Pancreas (tissue), 10 donors: ENCODE data around the gene PNO1. TPM values are rescaled to one million over a fixed set of nuclear protein-coding genes. Genes with fewer than 3 reads are reported as not detected.

Experiments used
- ATAC-seq, 4 donors: fragments of 200-7000 bp; cut with Tn5 transposase; one replicate each; pipeline versions ENCODE4 v1.8.0 to v1.9.1; 2020; ENCODE audit warnings: mild to moderate bottlenecking in 4 of 4, moderate library complexity in 4 of 4
- DNase-seq, 6 donors: peaks; one replicate each; pipeline ENCODE4 v3.0.0-alpha.2; 2020
- FAIRE-seq: peaks from 2 replicates; lab custom pipeline; 2012; peaks lifted over from hg19 to GRCh38; lab: Jason Lieb, UNC
- H3K27ac ChIP-seq, 4 donors: fragments of 200-600 bp; sonication (generic); 1 replicate in 3 of 4; 2 replicates in 1 of 4; pipeline versions ENCODE4 v1.5.0 to v1.8.0; 2020
- H3K27me3 ChIP-seq, 4 donors: fragments of 200-600 bp; one replicate each; pipeline ENCODE4 v1.8.0; 2021
- H3K36me3 ChIP-seq, 3 donors: fragments of 200-600 bp; sonication (generic) in 1 of 3; one replicate each; pipeline versions ENCODE4 v1.5.0 to v1.8.0; 2020 to 2021
- H3K4me1 ChIP-seq, 3 donors: fragments of 200-600 bp; one replicate each; pipeline ENCODE4 v1.8.0; 2021
- H3K4me3 ChIP-seq, 4 donors: fragments of 200-600 bp; sonication (generic) in 2 of 4; one replicate each; pipeline versions ENCODE4 v1.5.0 to v1.8.0; 2020 to 2021
- H3K9me3 ChIP-seq, 4 donors: fragments of 200-600 bp; one replicate each; pipeline ENCODE4 v1.8.0; 2021
- CTCF ChIP-seq, 4 donors: fragments of 200-600 bp; sonication (generic) in 3 of 4; IDR thresholded peaks; one replicate each; pipeline versions ENCODE4 v1.5.0 to v1.8.0; 2021; ENCODE audit warnings: antibody characterized with exemption in 4 of 4
- WGBS, 2 donors: extraction: QIAGEN DNeasy Blood & Tissue Kit; methylation state at CpG; one replicate each; pipeline ENCODE4 v1.1.7; 2013; 5-methylcytosine and 5-hydroxymethylcytosine counted together
- intact Hi-C, 3 donors: fragments of 100-400 bp; cut with DNase I; formaldehyde crosslinking; loops; one replicate each; pipeline versions ENCODE4 v1.11.1 to v1.14.2; 2022
- polyA plus RNA-seq, 2 donors: library from polyadenylated mRNA; stranded (reverse); fragments of 200-250 nt; gene quantifications; one replicate each; pipeline ENCODE4 v1.2.3, GENCODE V29; 2013
- total RNA-seq, 6 donors: library from RNA; stranded (reverse); fragmentation: NEBNext Ultra II Directional in 4 of 6; extraction: Animal tissue kit (Norgen Biotek cat#: 25700) in 4 of 6; gene quantifications; one replicate each; pipeline versions ENCODE4 v1.2.1 to v1.2.4, GENCODE V29; 2021 to 2023
- donor health status: healthy with polysubstance abuse.
- donor health status: DM: no; HTN: no; CAD: no; lungs with moderate emphysema.
- donor health status: DM: no; HTN: no; CAD: no.
- donor health status: control.
- donor health status: control.
- donor health status: Bipolar disorder and iron deficiency.
- donor health status: DM: yes; HTN: yes; CAD: no.
- donor health status: DM: no; HTN: no; CAD: no.
- donor health status: DM: no; HTN: no; CAD: no.
- donor health status: DM: yes; HTN: yes; CAD: no.

Gene PNO1
- total and polyA plus RNA-seq, 8 donors: 3.5 to 8.2 (median 5.3) TPM

- no peaks in the 10 kb centered on the region for H3K9me3 ChIP-seq
- intact Hi-C loops: no loop called here
- FAIRE-seq (no peak), ATAC-seq (no peak), DNase-seq (no peak)
- H3K4me1 ChIP-seq: peaks cover 14 to 24% (median 15%) of the 10 kb centered on the region in 3 donors
- no peaks in the 10 kb centered on the region for H3K36me3 ChIP-seq
- H3K27me3 ChIP-seq: no peaks in the 10 kb centered on the region
- 68 to 73% methylated on average over 3 of the region's 3 CpGs for WGBS, 2 donors
- H3K4me3 ChIP-seq: no peak overlapping the region
- no peak for TF ChIP-seq CTCF (IDR thresholded peaks at IDR 0.05)
- no peak overlapping the region for H3K27ac ChIP-seq
Observed at GRCh38 chr2:68203587-68203986, 45.9 kb downstream of the PNO1 start.

- no peaks in the 10 kb centered on the region for H3K36me3 ChIP-seq
Observed at GRCh38 chr2:68206793-68207192, 49.1 kb downstream of the PNO1 start.

GRCh38 chr2:68214381-68214780 lies 56.7 kb downstream of the PNO1 start:
- WGBS, 2 donors: 91 to 96% methylated on average over 5 of the region's 5 CpGs

More at GRCh38 chr2:68206793-68207192, 49.1 kb downstream of the PNO1 start:
- peaks cover 14 to 24% (median 15%) of the 10 kb centered on the region in 3 donors for H3K4me1 ChIP-seq
- DNase-seq: no peak
- peak in 3 of 4 donors; percentile 9 to 32 (median 17) for ATAC-seq
- H3K27ac ChIP-seq: no peak overlapping the region
- no peaks in the 10 kb centered on the region for H3K27me3 ChIP-seq
- no peak overlapping the region for H3K4me3 ChIP-seq
- no peak for TF ChIP-seq CTCF (IDR thresholded peaks at IDR 0.05)
- no peak for FAIRE-seq
- H3K9me3 ChIP-seq: no peaks in the 10 kb centered on the region
- intact Hi-C loops: no loop called here

GRCh38 chr2:68216454-68217310 lies 59.0 kb downstream of the PNO1 start:
- Histone ChIP-seq H3K9me3 (no peaks in the 10 kb centered on the region), H3K27ac (no peak overlapping the region), H3K4me3 (no peak overlapping the region), H3K27me3 (no peaks in the 10 kb centered on the region), H3K4me1 (peaks cover 17 to 29% (median 19%) of the 10 kb centered on the region in 3 donors), H3K36me3 (no peaks in the 10 kb centered on the region)
- TF ChIP-seq CTCF (IDR thresholded peaks at IDR 0.05): no peak
- no peak for DNase-seq
- WGBS, 2 donors: 46 to 50% methylated on average over 2 of the region's 2 CpGs
- ATAC-seq: no peak
- peak; percentile 41 for FAIRE-seq
- intact Hi-C loops: no loop called here

More at GRCh38 chr2:68214381-68214780, 56.7 kb downstream of the PNO1 start:
- no peak overlapping the region for H3K27ac ChIP-seq
- no peak overlapping the region for H3K4me3 ChIP-seq
- intact Hi-C loops: no loop called here
- no peak for TF ChIP-seq CTCF (IDR thresholded peaks at IDR 0.05)
- no peaks in the 10 kb centered on the region for H3K36me3 ChIP-seq
- ATAC-seq (no peak), FAIRE-seq (no peak), DNase-seq (no peak)
- peaks cover 15 to 28% (median 19%) of the 10 kb centered on the region in 3 donors for H3K4me1 ChIP-seq
- H3K9me3 ChIP-seq: no peaks in the 10 kb centered on the region
- no peaks in the 10 kb centered on the region for H3K27me3 ChIP-seq

- H3K4me1 ChIP-seq: peaks cover 17 to 29% (median 19%) of the 10 kb centered on the region in 3 donors
- H3K27me3 ChIP-seq: no peaks in the 10 kb centered on the region
- no peak for ATAC-seq
- intact Hi-C loops: no loop called here
- H3K27ac ChIP-seq: no peak overlapping the region
- no peak for DNase-seq
- no peak overlapping the region for H3K4me3 ChIP-seq
- 35 to 36% methylated on average over 3 of the region's 3 CpGs for WGBS, 2 donors
- H3K9me3 ChIP-seq: no peaks in the 10 kb centered on the region
- no peaks in the 10 kb centered on the region for H3K36me3 ChIP-seq
- no peak for TF ChIP-seq CTCF (IDR thresholded peaks at IDR 0.05)
- no peak for FAIRE-seq
Observed at GRCh38 chr2:68217729-68218128, 60.0 kb downstream of the PNO1 start.
